Tibial nerve (tissue), 4 donors: ENCODE data around the gene MYO1A.

ENCODE experiments used
- EP300 ChIP-seq, 2 donors: sonication (generic); formaldehyde crosslinking; IDR thresholded peaks; one replicate each; pipeline ENCODE4 v1.6.1; 2017; ENCODE audit warnings: antibody characterized with exemption in 2 of 2, mild to moderate bottlenecking in 1 of 2
- POLR2A ChIP-seq, 2 donors: fragments of 450-650 bp; IDR thresholded peaks; one replicate each; pipeline ENCODE4 v1.6.1; 2017; ENCODE audit warnings: antibody characterized with exemption in 2 of 2, mild to moderate bottlenecking in 2 of 2, moderate library complexity in 2 of 2
- TF ChIP-seq, protein P1 (sequence below), 5 experiments: fragments of 200-600 bp in 3 of 5; fragments of 450-650 bp in 2 of 5; sonication (generic) in 3 of 5; IDR thresholded peaks; one replicate each; pipeline ENCODE4 v1.5.1; 2016 to 2019; ENCODE audit warnings: antibody characterized with exemption in 5 of 5, mild to moderate bottlenecking in 3 of 5, moderate library complexity in 2 of 5

GRCh38 chr12:57087010-57087690 is 37.2 kb upstream of the MYO1A start:
- TF ChIP-seq POLR2A (IDR thresholded peaks at IDR 0.05) (peak in 1 of 2 donors; percentile 70), EP300 (IDR thresholded peaks at IDR 0.05) (peak; percentile 34 to 83)
- TF ChIP-seq, protein P1, sequence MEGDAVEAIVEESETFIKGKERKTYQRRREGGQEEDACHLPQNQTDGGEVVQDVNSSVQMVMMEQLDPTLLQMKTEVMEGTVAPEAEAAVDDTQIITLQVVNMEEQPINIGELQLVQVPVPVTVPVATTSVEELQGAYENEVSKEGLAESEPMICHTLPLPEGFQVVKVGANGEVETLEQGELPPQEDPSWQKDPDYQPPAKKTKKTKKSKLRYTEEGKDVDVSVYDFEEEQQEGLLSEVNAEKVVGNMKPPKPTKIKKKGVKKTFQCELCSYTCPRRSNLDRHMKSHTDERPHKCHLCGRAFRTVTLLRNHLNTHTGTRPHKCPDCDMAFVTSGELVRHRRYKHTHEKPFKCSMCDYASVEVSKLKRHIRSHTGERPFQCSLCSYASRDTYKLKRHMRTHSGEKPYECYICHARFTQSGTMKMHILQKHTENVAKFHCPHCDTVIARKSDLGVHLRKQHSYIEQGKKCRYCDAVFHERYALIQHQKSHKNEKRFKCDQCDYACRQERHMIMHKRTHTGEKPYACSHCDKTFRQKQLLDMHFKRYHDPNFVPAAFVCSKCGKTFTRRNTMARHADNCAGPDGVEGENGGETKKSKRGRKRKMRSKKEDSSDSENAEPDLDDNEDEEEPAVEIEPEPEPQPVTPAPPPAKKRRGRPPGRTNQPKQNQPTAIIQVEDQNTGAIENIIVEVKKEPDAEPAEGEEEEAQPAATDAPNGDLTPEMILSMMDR (IDR thresholded peaks at IDR 0.05) = peak in 1 of 5 experiments; percentile 16
